Dedifferentiated amniotic fluid mesenchymal stem cell (primary cell): ENCODE data around the gene GRWD1.
"Not testable (repeated sequence)": the region's sequence is repeated elsewhere in the genome, so short reads cannot be mapped to it uniquely, and the experiment has no call there.

Experiments used
- DNase-seq: peaks from one replicate; pipeline ENCODE4 v3.0.0-alpha.2; 2016; ENCODE audit errors: extremely low spot score

Gene GRWD1

GRCh38 chr19:48479686-48480085 lies 33.9 kb downstream of the GRWD1 start:
- no peak for DNase-seq

GRCh38 chr19:48480183-48480557 lies 34.4 kb downstream of the GRWD1 start:
- DNase-seq, result no peak

GRCh38 chr19:48480558-48481500 lies 35.0 kb downstream of the GRWD1 start:
- peak; percentile 17 for DNase-seq

- no peak for DNase-seq
Measured at GRCh38 chr19:48481846-48482639, 36.3 kb downstream of the GRWD1 start.

GRCh38 chr19:48483301-48483700 lies 37.5 kb downstream of the GRWD1 start:
- DNase-seq, result no peak

- no peak for DNase-seq
Measured at GRCh38 chr19:48484247-48484893, 38.6 kb downstream of the GRWD1 start.

- no peak for DNase-seq
Measured at GRCh38 chr19:48484931-48485612, 39.3 kb downstream of the GRWD1 start.

- DNase-seq, result not testable (repeated sequence)
Measured at GRCh38 chr19:48486706-48487105, 40.9 kb downstream of the GRWD1 start.

- DNase-seq, result no peak
Measured at GRCh38 chr19:48487544-48487943, 41.8 kb downstream of the GRWD1 start.

- DNase-seq, result peak; percentile 85
Measured at GRCh38 chr19:48487948-48488347, 42.2 kb downstream of the GRWD1 start.

- DNase-seq, result not testable (repeated sequence)
Measured at GRCh38 chr19:48488478-48488877, 42.7 kb downstream of the GRWD1 start.

GRCh38 chr19:48489608-48490216 lies 43.9 kb downstream of the GRWD1 start:
- peak; percentile 33 for DNase-seq

GRCh38 chr19:48490981-48491792 lies 45.4 kb downstream of the GRWD1 start:
- DNase-seq, result no peak

GRCh38 chr19:48491793-48492123 lies 46.0 kb downstream of the GRWD1 start:
- no peak for DNase-seq

GRCh38 chr19:48492925-48493717 lies 47.3 kb downstream of the GRWD1 start:
- peak; percentile 96 for DNase-seq

GRCh38 chr19:48493718-48494401 lies 48.1 kb downstream of the GRWD1 start:
- DNase-seq, result no peak

GRCh38 chr19:48495396-48495795 lies 49.6 kb downstream of the GRWD1 start:
- DNase-seq, result no peak

- no peak for DNase-seq
Measured at GRCh38 chr19:48496959-48497727, 51.4 kb downstream of the GRWD1 start.
